GM13976 (cell line): Measurements from ENCODE around the gene HSPA13.
"Not testable (repeated sequence)": the region's sequence is repeated elsewhere in the genome, so short reads cannot be mapped to it uniquely, and the experiment has no call there.

ENCODE experiments used
- DNase-seq: peaks from one replicate; pipeline ENCODE4 v3.0.0; 2012; ENCODE audit warnings: low spot score
- in situ Hi-C: fragments of 300-500 bp; cut with MboI; formaldehyde crosslinking; loops from one replicate; pipeline ENCODE4 v1.12.0; 2022; ENCODE audit warnings: low sequenced_read_pairs, mixed read lengths, inconsistent platforms; ENCODE audit not compliant: unreplicated experiment
- TF ChIP-seq, protein P1 (sequence below): IDR thresholded peaks from 2 replicates; pipeline ENCODE4 v1.5.1; 2012; ENCODE audit warnings: borderline replicate concordance, mild to moderate bottlenecking; ENCODE audit not compliant: insufficient read depth; ENCODE audit errors: extremely low read depth, missing control alignments, control extremely low read depth

The HSPA13 gene

GRCh38 chr21:14366998-14367397 lies 15.9 kb downstream of the HSPA13 start:
- DNase-seq = no peak
- in situ Hi-C loops = no loop called here
- TF ChIP-seq, protein P1, sequence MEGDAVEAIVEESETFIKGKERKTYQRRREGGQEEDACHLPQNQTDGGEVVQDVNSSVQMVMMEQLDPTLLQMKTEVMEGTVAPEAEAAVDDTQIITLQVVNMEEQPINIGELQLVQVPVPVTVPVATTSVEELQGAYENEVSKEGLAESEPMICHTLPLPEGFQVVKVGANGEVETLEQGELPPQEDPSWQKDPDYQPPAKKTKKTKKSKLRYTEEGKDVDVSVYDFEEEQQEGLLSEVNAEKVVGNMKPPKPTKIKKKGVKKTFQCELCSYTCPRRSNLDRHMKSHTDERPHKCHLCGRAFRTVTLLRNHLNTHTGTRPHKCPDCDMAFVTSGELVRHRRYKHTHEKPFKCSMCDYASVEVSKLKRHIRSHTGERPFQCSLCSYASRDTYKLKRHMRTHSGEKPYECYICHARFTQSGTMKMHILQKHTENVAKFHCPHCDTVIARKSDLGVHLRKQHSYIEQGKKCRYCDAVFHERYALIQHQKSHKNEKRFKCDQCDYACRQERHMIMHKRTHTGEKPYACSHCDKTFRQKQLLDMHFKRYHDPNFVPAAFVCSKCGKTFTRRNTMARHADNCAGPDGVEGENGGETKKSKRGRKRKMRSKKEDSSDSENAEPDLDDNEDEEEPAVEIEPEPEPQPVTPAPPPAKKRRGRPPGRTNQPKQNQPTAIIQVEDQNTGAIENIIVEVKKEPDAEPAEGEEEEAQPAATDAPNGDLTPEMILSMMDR = no peak

DNA sequence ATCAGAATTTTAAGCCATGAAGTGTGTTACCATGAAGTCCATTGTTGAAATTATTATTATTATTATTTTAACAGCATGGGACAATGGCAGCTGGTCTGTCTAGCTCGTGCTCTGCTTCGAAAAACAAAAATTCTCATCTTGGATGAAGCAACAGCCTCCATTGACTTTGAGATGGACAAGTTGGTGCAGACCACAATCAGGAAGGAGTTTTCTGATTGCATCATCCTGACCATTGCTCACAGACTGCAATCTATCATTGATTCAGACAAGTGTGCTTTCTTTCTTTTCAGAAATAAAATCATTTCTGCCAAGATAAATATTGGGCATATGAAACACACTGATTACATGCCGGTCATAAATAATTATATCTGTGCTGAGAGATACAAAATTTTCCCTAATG lies 21.0 kb downstream of the HSPA13 start:
- in situ Hi-C loops = no loop called here
- DNase-seq = no peak
- TF ChIP-seq, protein P1 = no peak

DNA sequence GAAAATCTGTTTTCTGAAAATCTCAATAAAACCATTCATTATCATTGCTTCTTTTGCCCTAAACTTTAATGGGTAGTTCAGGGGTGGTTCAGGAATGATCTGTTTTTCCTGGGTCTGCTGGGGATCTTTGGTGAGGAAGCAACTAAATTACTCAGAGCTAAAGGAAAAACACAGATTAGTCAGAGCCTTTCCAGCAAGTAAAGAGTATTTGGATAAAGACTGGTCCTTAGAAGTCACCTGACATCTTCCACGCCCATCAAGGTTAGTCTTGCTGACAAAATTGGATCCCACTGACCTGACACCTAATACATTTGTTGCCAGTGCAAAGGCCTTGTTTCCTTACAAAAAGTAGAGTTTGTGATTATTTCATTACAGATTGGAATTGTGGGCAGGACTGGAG lies 24.2 kb downstream of the HSPA13 start:
- in situ Hi-C loops = no loop called here
- TF ChIP-seq, protein P1 = no peak
- DNase-seq = no peak

GRCh38 chr21:14356746-14357145 lies 26.2 kb downstream of the HSPA13 start:
- in situ Hi-C loops = no loop called here
- no peak for DNase-seq
- TF ChIP-seq, protein P1 = no peak

DNA sequence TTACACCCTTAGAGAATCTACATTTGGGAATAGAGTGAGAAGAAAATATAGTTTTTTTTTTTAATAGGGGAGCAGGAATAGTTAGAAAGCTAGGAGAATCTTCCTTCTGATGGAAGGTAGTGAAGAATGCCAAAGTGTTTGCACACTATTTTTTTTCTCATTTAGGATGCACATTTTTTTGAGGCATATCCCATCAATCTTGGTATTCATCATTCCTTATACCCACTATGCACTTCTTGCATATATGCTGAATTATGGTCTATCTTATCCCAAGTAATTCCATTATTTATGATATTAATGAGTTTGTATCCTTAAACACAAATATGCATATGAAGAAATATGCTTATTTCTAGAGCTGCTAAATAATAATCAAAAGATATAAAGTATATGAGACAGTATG lies 28.4 kb downstream of the HSPA13 start:
- no peak for DNase-seq
- in situ Hi-C loops = no loop called here
- TF ChIP-seq, protein P1 = no peak

- in situ Hi-C loops = no loop called here
- TF ChIP-seq, protein P1 = no peak
- no peak for DNase-seq
These were observed 29.2 kb downstream of the HSPA13 start for GRCh38 chr21:14353726-14354125.

GRCh38 chr21:14353231-14353630 lies 29.7 kb downstream of the HSPA13 start:
- no peak for DNase-seq
- TF ChIP-seq, protein P1 = no peak
- in situ Hi-C loops = no loop called here

- DNase-seq = not testable (repeated sequence)
These were observed 55.6 kb downstream of the HSPA13 start for GRCh38 chr21:14327346-14327745.

More at GRCh38 chr21:14327346-14327745, 55.6 kb downstream of the HSPA13 start:
- in situ Hi-C loops = not testable (repeated sequence)
